Lower leg skin (tissue), 4 donors: ENCODE results near the gene WNT10A. TPM values are rescaled to one million over a fixed set of nuclear protein-coding genes. Genes with fewer than 3 reads are reported as not detected.

ENCODE experiments used
- DNase-seq, 2 donors: peaks; one replicate each; pipeline ENCODE4 v3.0.0-alpha.2; 2019; ENCODE audit warnings: low spot score in 2 of 2
- H3K4me3 ChIP-seq: fragments of 200-600 bp; sonication (generic); 2 replicates; pipeline ENCODE4 v1.5.1; 2017; ENCODE audit warnings: mild to moderate bottlenecking, low read depth; ENCODE audit not compliant: poor library complexity, severe bottlenecking
- CTCF ChIP-seq, 3 donors: fragments of 450-650 bp; IDR thresholded peaks; one replicate each; pipeline ENCODE4 v1.5.1; 2016; ENCODE audit warnings: antibody characterized with exemption in 3 of 3, mild to moderate bottlenecking in 3 of 3, moderate library complexity in 2 of 3
- POLR2A ChIP-seq, 2 donors: fragments of 450-650 bp; IDR thresholded peaks; one replicate each; pipeline ENCODE4 v1.6.1; 2016 to 2017; ENCODE audit warnings: antibody characterized with exemption in 2 of 2, mild to moderate bottlenecking in 1 of 2, moderate library complexity in 1 of 2
- WGBS, 2 donors: methylation state at CpG; one replicate each; pipeline ENCODE4 v1.1.5; 2018; 5-methylcytosine and 5-hydroxymethylcytosine counted together
- intact Hi-C: fragments of 100-400 bp; cut with DNase I; formaldehyde crosslinking; loops from one replicate; pipeline ENCODE4 v1.15.0; 2023; ENCODE audit warnings: low total_unique reads
- total RNA-seq, 4 donors: library from RNA; depleted of rRNA; stranded (reverse); fragments of >200 nt; gene quantifications; one replicate each; pipeline ENCODE4 v1.1.0, GENCODE V29; 2016

WNT10A gene
- total RNA-seq, 4 donors from 2014 or later: 10.0 to 16.5 (median 15.2) TPM

- intact Hi-C loops: no loop called here
- no peak for DNase-seq
- TF ChIP-seq POLR2A (IDR thresholded peaks at IDR 0.05) (no peak), CTCF (IDR thresholded peaks at IDR 0.05) (no peak)
- WGBS, 2 donors: 67 to 87% methylated on average over 6 of the region's 6 CpGs
- no peak overlapping the region for H3K4me3 ChIP-seq
Measured at GRCh38 chr2:218877331-218877730, 3.3 kb upstream of the WNT10A start.

GRCh38 chr2:218877891-218878290 is 2.8 kb upstream of the WNT10A start:
- DNase-seq: no peak
- WGBS, 2 donors: 67 to 81% methylated on average over 5 of the region's 5 CpGs
- TF ChIP-seq CTCF (IDR thresholded peaks at IDR 0.05): no peak
- TF ChIP-seq POLR2A (IDR thresholded peaks at IDR 0.05): no peak
- H3K4me3 ChIP-seq: no peak overlapping the region
- intact Hi-C loops: no loop called here

- H3K4me3 ChIP-seq: no peak overlapping the region
- no peak for TF ChIP-seq POLR2A (IDR thresholded peaks at IDR 0.05)
- TF ChIP-seq CTCF (IDR thresholded peaks at IDR 0.05): no peak
- no peak for DNase-seq
- 74 to 85% methylated on average over 6 of the region's 6 CpGs for WGBS, 2 donors
- intact Hi-C loops: no loop called here
Measured at GRCh38 chr2:218878486-218878885, 2.2 kb upstream of the WNT10A start.

- no peak for DNase-seq
- no peak for TF ChIP-seq CTCF (IDR thresholded peaks at IDR 0.05)
- TF ChIP-seq POLR2A (IDR thresholded peaks at IDR 0.05): no peak
- no peak overlapping the region for H3K4me3 ChIP-seq
- intact Hi-C loops: no loop called here
- WGBS, 2 donors: 53 to 54% methylated on average over 13 to 14 of the region's 16 CpGs
Measured at GRCh38 chr2:218878926-218879761, 1.5 kb upstream of the WNT10A start.

GRCh38 chr2:218879776-218880101 is 913 bp upstream of the WNT10A start:
- intact Hi-C loops: no loop called here
- H3K4me3 ChIP-seq: no peak overlapping the region
- no peak for DNase-seq
- no peak for TF ChIP-seq POLR2A (IDR thresholded peaks at IDR 0.05)
- TF ChIP-seq CTCF (IDR thresholded peaks at IDR 0.05): no peak
- WGBS, 2 donors: 14 to 21% methylated on average over 11 of the region's 11 CpGs
